Hindlimb muscle (tissue), 1 donor: ENCODE results near the gene PRSS21. TPM values are rescaled to one million over a fixed set of nuclear protein-coding genes. Genes with fewer than 3 reads are reported as not detected.

Experiments used
- DNase-seq: peaks from one replicate; pipeline ENCODE4 v3.0.0-alpha.2; 2013
- polyA plus RNA-seq: library from polyadenylated mRNA; unstranded; fragments of 120-200 nt; gene quantifications from one replicate; pipeline ENCODE4 v1.2.1, GENCODE V29; 2013; ENCODE audit not compliant: insufficient read length

Gene PRSS21
- polyA plus RNA-seq, 1 donor = not detected

- no peak for DNase-seq
Observed at GRCh38 chr16:2779978-2780898, 36.8 kb upstream of the PRSS21 start.

DNA sequence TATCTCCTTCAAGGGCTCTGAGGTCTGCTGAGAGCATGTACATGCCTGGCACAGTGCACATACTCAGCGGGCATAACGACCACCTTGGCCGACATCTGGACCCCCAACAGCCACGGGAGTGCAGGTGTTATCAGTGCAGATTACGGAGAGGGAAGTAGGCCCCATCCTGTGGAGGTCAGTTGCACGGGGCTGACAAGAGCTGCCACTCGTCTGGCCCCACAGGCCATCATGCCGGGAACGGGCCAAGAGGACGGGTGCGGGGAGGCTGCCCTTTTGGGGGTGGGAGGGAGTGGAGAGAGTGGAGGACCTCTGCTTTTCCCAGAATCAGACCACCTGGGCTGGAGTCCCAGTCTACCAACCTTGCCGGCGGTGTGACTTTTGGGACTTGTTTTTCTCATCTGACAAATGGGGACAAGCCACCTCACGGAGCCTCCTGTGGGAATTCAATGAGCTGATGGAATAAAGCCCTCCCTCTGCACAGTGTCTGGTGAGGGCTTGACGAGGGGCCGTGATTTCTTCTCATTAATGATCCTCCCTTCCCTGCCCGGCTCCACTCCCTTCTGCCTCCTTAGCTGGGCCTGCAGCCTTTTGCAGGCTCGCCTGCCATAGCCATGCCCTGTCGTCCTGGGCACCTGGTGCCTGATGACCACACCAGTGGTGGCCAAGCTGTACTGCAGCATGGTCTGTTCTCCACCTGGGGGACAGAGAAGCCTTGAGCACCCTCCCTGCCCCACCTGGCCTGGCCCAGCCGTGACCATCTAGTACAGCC lies 34.3 kb upstream of the PRSS21 start:
- DNase-seq = no peak

GRCh38 chr16:2783581-2784357 lies 33.3 kb upstream of the PRSS21 start:
- DNase-seq = no peak

- no peak for DNase-seq
Observed at GRCh38 chr16:2784358-2785100, 32.5 kb upstream of the PRSS21 start.

- no peak for DNase-seq
Observed at GRCh38 chr16:2785101-2785991, 31.7 kb upstream of the PRSS21 start.

- no peak for DNase-seq
Observed at GRCh38 chr16:2786061-2786825, 30.8 kb upstream of the PRSS21 start.

- no peak for DNase-seq
Observed at GRCh38 chr16:2786826-2787151, 30.2 kb upstream of the PRSS21 start.

GRCh38 chr16:2787406-2787805 lies 29.6 kb upstream of the PRSS21 start, which contains the start of gene PRSS33:
Gene PRSS33, minus strand, starts transcription at chr16:2787560. Its CDS starts 1,013 bp downstream, at chr16:2786547.
- no peak for DNase-seq

- no peak for DNase-seq
Observed at GRCh38 chr16:2787961-2788360, 29.1 kb upstream of the PRSS21 start.

DNA sequence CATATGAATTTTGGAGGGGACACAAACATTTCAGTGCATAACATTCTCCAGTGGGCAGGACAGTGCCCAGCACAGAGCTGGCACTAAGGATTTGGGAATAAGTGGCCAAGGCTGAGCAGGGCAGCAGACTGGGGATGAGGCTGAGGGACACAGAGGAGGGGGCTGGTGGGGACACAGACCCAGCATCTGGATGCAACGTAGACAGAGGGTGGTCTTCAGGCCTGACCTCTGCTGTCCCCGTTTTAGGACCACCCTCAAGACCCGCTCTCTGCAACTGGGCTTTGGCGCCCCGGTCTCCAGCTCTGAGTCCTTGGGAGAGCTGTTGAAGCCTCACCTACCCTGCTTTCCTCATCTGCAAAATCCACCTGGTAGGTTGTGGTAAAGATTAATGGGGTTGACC lies 26.4 kb upstream of the PRSS21 start:
- no peak for DNase-seq

DNA sequence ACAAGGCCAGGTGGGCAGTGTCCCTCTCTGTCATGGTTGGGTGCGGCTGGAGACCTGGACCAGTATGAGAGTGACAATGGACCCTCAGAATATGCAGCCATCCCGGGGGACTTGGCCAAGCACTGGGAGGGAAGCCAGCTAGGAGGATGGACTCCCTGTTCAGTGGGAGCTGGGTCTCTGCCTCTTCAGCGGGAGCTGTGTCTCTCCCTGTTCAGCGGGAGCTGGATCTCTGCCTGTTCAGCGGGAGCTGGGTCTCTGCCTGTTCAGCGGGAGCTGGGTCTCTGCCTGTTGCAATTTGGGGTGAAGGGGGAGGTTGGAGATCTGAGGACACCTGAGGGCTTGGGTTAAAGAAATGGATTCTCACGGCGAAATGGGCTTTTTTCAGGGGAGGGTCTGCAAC lies 25.9 kb upstream of the PRSS21 start:
- no peak for DNase-seq

GRCh38 chr16:2792940-2793339 lies 24.1 kb upstream of the PRSS21 start:
- no peak for DNase-seq

DNA sequence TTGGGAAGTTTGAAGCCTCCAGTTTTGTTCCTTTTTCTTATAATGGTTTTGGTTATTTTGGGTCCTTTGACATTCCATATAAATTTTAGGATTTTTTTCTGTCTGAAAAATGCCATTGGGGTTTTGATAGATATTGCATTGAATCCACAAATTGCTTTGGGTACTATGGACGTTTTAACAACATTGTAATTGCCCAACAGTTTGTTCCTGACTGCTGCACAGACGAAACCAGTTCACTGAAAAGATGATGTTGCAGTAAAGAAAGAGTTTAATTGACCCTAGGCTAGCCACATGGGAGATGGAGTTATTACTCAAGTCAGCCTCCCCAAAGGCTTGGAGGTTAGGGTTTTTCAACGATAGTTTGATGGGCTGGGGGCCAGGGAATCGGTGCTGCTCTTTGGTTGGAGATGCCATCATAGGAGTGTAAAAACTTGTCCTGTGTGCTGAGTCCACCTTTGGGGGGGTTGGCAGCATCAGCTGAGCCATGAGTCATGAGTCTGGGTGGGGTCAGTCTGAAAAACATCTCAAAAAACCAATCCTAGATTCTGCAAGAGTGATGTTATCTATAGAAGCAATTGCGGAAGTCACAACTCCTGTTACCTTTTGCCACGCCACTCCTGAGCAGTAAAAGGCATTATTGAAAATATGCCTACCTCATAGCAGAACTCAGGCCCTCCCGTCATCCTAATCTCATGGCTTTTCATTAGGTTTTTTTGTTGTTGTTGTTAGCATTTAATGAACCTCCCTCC lies 21.5 kb upstream of the PRSS21 start:
- no peak for DNase-seq

GRCh38 chr16:2798723-2799204 lies 18.3 kb upstream of the PRSS21 start:
- DNase-seq = no peak

GRCh38 chr16:2799205-2799858 lies 17.7 kb upstream of the PRSS21 start:
- no peak for DNase-seq

DNA sequence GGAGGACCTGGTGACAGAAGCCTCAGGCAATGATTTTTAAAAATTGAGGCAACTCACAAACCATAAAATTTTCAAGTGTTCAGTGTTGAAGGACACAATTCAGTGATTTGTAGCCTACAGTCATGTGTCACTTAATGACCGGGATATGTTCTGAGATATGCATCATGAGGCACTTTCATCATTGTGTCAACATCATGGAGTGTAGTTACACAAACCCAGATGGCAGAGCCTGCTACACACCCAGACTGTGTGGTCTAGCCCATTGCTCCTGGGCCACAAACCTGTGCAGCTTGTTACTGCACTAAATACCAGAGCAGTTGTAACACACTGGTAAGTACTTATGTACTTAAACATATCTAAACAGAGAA lies 17.2 kb upstream of the PRSS21 start:
- DNase-seq = no peak

DNA sequence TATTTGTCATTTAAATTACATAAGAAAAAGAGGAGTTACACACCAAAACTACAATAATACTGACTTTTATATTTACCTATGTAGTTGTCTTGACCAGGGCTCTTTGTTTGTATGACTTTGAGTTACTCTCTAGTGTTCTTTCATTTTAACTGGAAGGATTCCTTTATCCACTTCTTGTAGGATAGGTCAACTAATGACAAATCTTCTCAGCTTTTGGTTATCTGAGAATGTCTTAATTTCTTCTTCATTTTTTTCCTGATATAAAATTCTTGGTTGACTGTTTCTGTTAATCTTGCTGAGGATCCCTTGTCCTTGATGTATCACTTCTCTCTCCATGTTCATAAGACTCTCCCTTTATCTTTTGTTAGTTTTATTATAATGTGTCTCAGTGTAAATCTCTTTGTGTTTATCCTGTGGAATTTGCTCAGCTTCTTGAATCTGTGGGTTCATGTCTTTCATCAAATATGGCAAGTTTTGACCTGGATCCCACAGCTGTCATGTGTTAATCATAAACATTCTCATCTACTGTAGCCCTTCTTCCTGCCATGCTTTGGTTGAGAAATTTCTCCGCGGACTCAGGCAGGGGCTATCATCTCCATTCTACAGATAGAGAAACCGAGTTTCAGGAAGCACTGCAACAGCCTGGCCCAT lies 13.4 kb upstream of the PRSS21 start:
- DNase-seq = no peak

GRCh38 chr16:2804728-2805127 lies 12.3 kb upstream of the PRSS21 start:
- no peak for DNase-seq
